ENCODE measurements around the gene FYCO1. TPM values are rescaled to one million over a fixed set of nuclear protein-coding genes. Genes with fewer than 3 reads are reported as not detected.

FYCO1 gene
- total and polyA plus RNA-seq, 10 of the 15 experiments (the other 5 are each of a cell fraction or from before 2014, with no cell fraction given), result 1.5 to 8.4 (median 6.5) TPM

DNA sequence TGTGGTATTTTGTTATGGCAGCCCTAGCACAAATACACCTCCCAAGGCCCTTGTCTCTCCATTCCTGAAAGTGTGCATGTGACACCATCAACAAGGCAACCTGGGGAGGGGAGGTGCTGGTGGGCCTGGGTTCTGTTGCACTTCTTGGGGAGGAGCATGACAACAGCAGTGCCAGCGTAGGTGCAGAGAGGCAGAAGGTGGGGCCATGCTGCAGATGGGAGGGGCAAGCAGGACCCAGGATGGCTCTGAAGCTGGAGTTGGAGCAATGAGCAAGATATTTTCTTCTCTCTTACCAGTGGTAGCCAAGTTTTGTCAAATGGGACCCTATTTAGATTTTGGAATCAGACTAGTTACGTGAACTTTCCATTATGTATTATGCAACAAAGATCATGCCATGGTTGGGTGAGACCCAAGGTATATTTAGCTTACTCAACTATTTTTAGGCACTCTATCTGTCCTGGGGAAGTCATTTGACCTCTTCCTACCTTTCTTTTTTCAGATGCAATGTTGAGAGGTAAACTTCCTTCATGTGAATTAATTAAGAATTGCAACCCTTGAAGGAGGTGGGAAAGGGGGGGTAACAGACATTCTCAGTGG lies 3.4 kb downstream of the FYCO1 start (continued):
- TF ChIP-seq CEBPZ (IDR thresholded peaks at IDR 0.05; ENCODE audit: low read depth, low read length) (no peak), MEF2B (IDR thresholded peaks at IDR 0.05; ENCODE audit: partially characterized antibody, poor library complexity, severe bottlenecking) (peak; percentile 54), NFIC (IDR thresholded peaks at IDR 0.05; ENCODE audit: low read depth, low read length) (peak; percentile 48; the same call in 1 of the 2 replicates), ZZZ3 (IDR thresholded peaks at IDR 0.05; ENCODE audit: control insufficient read depth, insufficient read length, low read depth) (no peak), CREB1 (IDR thresholded peaks at IDR 0.05; ENCODE audit: low read depth) (peak; percentile 33; the same call in 1 of the 2 replicates), LARP7 (IDR thresholded peaks at IDR 0.05) (no peak), SMAD5 (IDR thresholded peaks at IDR 0.05; ENCODE audit: low read depth) (no peak), CHD4 (IDR thresholded peaks at IDR 0.05) (no peak), MTA2 (IDR thresholded peaks at IDR 0.05; ENCODE audit: low read depth) (no peak), EGR1 (IDR thresholded peaks at IDR 0.05; ENCODE audit: borderline replicate concordance in 1 of 2, low read depth in 2 of 2, low read length in 2 of 2) (no peak)
- TF ChIP-seq, protein P1, sequence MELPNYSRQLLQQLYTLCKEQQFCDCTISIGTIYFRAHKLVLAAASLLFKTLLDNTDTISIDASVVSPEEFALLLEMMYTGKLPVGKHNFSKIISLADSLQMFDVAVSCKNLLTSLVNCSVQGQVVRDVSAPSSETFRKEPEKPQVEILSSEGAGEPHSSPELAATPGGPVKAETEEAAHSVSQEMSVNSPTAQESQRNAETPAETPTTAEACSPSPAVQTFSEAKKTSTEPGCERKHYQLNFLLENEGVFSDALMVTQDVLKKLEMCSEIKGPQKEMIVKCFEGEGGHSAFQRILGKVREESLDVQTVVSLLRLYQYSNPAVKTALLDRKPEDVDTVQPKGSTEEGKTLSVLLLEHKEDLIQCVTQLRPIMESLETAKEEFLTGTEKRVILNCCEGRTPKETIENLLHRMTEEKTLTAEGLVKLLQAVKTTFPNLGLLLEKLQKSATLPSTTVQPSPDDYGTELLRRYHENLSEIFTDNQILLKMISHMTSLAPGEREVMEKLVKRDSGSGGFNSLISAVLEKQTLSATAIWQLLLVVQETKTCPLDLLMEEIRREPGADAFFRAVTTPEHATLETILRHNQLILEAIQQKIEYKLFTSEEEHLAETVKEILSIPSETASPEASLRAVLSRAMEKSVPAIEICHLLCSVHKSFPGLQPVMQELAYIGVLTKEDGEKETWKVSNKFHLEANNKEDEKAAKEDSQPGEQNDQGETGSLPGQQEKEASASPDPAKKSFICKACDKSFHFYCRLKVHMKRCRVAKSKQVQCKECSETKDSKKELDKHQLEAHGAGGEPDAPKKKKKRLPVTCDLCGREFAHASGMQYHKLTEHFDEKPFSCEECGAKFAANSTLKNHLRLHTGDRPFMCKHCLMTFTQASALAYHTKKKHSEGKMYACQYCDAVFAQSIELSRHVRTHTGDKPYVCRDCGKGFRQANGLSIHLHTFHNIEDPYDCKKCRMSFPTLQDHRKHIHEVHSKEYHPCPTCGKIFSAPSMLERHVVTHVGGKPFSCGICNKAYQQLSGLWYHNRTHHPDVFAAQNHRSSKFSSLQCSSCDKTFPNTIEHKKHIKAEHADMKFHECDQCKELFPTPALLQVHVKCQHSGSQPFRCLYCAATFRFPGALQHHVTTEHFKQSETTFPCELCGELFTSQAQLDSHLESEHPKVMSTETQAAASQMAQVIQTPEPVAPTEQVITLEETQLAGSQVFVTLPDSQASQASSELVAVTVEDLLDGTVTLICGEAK (IDR thresholded peaks at IDR 0.05; ENCODE audit: borderline replicate concordance), result no peak

All from GM12878 (cell line).